GM21737 (cell line): ENCODE results near the gene CYSRT1.

ENCODE experiments used
- ATAC-seq: cut with Tn5 transposase; IDR thresholded peaks from one replicate; pipeline ENCODE4 v1.9.1; 2021; ENCODE audit warnings: mild to moderate bottlenecking, moderate library complexity; ENCODE audit not compliant: unreplicated experiment

The CYSRT1 gene

DNA sequence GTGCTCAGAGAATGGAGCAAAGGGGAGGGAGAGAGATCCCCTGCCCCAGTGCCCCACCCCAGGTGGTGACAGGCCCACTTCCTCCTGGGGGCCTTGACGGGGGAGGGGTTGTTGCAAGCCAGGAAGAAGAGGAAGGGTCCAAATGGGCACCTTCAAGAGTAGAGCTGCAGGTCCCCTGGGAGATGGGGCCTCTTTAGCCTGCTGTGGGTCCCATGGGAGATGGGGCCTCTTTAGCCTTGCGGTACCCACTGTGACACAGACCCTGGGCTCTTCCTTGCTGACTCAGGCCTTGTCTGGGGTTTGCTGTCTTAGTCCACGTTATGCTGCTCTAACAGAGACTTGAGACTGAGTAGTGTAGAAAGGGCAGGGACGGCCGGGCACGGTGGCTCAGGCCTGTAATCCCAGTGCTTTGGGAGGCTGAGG lies 43.0 kb downstream of the CYSRT1 start:
- no peak for ATAC-seq

DNA sequence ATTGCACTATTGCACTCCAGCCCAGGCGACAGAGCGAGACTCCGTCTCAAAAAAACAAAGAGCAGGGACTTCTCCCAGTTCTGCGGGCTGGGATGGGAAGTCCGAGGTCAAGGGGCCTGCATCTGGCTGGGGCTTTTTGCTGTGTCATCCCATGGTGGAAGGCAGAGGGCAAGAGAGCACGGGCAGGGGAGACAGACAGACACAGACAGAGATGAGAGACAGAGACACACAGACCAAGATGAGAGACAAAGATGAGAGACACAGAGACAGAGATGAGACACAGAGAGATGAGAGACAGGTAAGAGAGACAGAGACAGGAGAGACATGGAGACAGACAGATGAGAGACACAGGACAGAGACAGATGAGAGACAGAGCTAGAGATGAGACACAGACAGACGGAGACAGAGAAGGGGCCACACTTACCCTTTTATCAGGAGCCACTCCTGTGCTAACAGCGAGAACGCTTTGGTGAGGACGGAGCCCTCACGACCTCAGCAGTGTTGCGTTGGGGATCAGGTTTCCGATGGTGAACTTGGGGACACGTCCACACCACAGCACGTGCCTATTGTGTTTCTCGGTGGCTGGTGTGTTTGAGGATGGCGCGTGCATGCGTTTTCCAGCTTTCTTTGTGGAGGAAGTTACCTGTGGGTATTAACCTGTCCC lies 43.7 kb downstream of the CYSRT1 start:
- no peak for ATAC-seq

DNA sequence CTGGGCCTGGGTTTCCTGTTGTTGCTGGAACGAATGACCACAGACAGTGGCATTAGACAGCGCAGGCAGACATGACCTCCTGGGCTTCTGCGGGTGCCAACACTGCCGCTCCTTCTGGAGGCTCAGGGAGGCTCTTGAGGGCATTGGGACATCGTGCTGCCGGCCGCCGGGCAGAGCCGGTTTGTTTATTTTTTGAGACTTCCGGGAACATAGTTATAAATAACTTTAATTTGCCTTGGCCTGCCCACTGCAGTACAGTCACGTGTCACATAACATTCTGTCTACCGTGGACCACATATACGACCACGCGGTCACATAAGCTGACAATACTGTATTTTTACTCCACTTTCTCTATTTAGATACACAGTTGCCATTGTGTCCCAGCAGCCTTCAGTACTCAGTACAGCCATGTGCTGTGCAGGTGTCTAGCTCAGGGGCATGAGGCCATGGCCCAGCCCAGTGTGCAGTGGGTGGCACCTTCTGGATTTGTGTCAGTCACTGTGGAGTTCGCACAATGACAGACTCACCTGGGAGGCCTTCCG lies 44.3 kb downstream of the CYSRT1 start:
- no peak for ATAC-seq

DNA sequence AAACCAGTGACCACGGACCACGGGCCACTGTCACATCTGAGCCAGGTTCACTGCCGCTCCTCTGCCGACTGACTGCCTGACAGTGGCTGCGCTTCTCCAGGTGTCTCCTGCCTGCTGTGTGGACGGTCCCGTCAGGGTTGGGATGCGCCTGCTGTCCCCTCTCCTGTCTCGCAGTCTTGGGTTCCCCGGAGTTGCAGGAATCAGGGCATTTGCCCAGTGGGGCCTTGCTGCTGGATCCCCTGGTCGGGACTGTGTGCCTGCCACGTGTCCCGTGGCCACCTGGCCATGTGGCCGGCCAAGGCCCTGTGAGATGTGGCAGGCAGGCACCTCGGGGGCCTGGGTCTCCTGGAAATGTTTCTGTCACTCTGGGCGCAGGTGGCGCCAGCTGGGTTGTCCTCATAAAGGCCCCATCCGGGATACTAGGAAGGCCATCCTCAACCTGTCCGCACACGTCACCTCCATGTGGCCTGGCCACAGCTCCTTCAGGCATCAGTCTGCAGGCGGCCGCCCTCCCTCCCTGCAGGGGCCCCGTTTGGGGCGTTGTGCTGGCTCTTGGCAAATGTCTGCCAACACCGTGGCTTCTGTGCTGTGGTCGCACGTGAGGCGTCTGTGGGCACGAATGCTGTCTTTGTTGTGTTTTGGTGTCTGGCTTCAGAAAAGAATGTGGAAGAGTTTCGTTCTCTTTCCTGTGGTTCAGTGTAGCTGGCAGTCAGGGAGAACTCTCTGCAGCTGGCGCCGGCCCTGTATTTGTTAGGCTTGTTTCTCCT lies 46.1 kb downstream of the CYSRT1 start:
- no peak for ATAC-seq

DNA sequence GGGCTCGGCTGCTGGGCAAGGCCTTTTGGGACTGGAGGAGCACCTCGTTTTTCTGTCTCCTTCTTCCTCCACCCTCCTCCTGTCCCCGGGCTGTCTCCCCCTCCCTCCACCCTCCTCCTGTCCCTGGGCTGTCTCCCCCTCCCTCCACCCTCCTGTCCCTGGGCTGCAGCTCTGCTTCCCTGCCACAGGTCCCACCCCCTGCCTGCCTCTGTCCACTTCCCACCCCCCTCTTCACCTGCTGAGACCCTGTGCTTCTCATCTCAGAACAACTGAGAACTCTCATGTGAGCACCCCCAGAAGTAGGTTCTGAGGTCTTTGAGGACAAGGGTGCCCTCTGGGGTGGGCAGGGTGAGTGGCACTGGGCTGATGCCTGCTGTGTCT lies 46.7 kb downstream of the CYSRT1 start:
- ATAC-seq, result no peak

DNA sequence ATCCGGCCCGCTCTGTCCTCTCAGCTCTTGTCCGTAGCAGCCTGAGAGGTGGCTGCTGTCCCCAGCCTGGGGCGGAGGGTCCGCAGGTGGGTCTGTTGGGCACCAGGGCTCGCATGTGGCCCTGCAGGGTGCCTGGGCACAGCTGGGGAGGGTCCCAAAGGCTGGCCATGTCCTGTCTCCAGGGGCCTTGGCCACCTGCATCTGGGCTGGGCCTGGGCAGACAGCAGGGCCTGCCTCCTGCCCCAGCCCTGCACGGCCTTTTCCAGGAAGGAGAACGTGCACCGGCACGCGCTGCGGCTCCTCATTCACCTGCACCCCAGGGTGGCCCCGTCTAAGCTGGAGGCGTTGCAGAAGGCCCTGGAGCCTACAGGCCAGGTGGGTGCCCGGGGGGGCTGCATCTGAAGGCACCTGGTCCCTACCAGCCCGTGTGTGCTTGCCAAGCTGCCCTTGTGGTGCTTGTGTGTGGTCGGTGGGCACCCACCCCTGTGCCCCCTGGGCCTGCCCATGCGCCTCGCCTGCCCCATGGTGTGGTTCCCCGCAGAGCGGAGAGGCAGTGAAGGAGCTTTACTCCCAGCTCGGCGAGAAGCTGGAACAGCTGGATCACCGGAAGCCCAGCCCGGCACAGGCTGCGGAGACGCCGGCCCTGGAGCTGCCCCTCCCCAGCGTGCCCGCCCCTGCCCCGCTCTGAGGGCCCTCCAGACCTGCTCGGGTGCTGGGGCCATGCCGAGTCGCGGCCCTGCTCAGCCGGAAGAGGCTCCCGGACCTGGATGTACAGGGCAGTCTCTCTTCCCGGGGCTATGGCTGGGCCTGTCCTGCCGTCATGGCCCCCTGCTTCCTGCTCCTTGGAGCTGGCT lies 47.5 kb downstream of the CYSRT1 start:
- no peak for ATAC-seq

DNA sequence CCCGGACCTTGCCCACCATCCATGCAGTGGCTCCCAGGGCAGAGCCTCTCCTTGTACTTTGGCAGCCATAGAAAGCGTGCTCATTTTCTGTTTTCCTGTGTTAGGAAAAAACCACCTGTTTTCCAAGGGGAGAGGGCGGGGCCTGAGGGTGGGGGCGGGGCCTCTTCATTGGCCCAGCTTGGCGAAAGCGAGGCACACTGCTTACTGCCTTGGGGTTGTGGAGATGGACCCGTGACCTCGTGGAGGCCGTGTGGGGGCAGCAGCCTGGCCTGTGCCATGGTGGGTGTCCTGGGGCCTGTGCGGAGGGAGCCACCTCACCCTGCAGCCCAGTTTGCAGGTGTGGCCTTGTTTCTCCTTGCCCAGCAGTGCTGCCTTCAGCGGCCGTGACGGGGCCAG lies 48.1 kb downstream of the CYSRT1 start:
- ATAC-seq, result no peak

DNA sequence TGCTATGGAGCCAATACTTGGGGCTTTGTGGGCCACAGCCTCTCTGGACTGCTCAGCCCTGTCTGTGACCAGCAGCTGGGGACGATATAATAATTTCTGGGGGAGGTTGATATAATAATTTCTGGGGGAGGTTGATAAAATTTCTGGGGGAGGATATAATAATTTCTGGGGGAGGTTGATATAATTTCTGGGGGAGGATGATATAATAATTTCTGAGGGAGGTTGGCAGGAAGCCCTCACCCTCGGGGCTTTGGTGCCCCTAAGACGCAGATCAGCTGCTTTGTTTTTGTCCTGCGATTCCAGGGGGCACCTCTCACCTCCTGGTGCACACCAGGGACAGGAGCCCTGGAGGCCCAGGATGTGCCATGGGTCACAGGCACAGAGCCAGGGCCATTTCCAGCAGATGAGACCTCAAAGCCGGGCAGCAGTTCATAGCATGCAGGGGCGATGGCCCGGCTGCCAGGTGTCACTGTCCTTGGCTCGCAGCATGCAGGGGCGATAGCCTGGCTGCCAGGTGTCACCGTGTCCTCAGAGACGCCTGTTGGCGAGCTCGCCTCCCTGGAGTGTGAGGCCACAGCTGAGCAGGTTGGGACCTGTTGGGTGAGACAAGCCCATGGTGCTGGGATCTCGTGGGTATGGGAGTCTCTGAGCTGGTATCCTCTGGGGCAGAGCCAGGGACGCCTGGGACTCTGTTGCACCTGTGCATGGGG lies 48.8 kb downstream of the CYSRT1 start:
- no peak for ATAC-seq

DNA sequence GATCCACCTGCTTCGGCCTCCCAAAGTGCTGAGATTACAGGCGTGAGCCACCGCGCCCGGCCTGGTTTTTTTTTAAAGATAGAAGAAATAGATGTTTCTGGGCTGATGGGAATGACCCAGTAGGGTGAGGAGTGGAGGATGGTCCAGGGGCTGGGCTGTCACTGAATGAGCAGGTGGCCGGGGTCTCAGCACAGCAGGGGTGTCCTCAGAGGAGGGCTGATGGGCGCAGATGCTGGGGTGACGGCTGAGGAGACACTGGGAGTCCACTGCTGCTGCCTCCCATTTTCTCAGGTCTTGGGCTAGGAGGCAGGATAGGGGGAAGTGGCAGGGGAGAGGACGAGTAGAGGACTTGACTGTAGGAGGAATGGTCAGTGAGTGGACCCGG lies 50.2 kb downstream of the CYSRT1 start:
- ATAC-seq, result no peak
